ENCODE measurements around the gene FAM228A.

DNA sequence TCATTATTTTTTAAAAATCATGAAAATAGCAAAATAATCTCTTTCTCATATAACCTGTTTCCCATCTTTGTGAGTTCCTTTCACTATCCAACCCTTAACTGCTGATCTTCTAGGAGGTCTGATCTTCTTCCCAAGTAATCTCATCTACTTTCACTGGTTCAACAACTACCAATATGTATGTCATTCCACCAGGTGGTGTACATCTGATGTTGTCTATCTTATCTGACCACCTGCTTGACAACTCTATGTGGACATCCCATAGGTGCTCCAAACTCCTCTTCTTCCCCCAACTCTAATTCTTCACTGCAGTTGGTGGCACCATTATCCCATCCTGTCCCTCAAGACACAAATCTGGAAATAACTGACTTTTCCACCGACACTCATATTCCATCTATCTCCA is 62.5 kb downstream of the FAM228A start:
- no peak for TF ChIP-seq EZH2phosphoT487 (IDR thresholded peaks at IDR 0.05; ENCODE audit: low read depth, severe bottlenecking, unreplicated experiment)
- TF ChIP-seq EZH2 (IDR thresholded peaks at IDR 0.05; ENCODE audit: borderline replicate concordance) = no peak
